ENCODE results near the gene ADK. TPM values are rescaled to one million over a fixed set of nuclear protein-coding genes. Genes with fewer than 3 reads are reported as not detected.

Gene ADK
- total and polyA plus RNA-seq, 2 donors from 2014 or later: 33.0 to 38.3 TPM

- H3K27me3 ChIP-seq (ENCODE audit: control insufficient read depth, insufficient read depth, low read length): no peaks in the 10 kb centered on the region
- H3K36me3 ChIP-seq (ENCODE audit: control insufficient read depth in 2 of 3, insufficient read depth in 3 of 3, low read length in 3 of 3): no peaks in the 10 kb centered on the region
- intact Hi-C loops (cut with DNase I): no loop called here
- TF ChIP-seq CTCF (IDR thresholded peaks at IDR 0.05; ENCODE audit: borderline replicate concordance, extremely low read depth, insufficient read depth): no peak
- DNase-seq: no peak
- H3K4me1 ChIP-seq (ENCODE audit: control insufficient read depth in 2 of 3, insufficient read depth in 2 of 3, low read depth in 1 of 3, low read length in 3 of 3): no peaks in the 10 kb centered on the region
- H3K4me3 ChIP-seq (ENCODE audit: low read length in 3 of 3): no peak overlapping the region
- H3K9me3 ChIP-seq (ENCODE audit: control insufficient read depth in 2 of 3, insufficient read depth in 1 of 3, low read length in 3 of 3): peaks cover 0 to 5% (median 4%) of the 10 kb centered on the region in 3 donors
- no peak overlapping the region for H3K27ac ChIP-seq (ENCODE audit: low read depth in 2 of 2, low read length in 2 of 2)
- no peak for FAIRE-seq
- H3K9ac ChIP-seq (ENCODE audit: low read length in 3 of 3): no peak overlapping the region
Observed at GRCh38 chr10:74320026-74320425, 169.0 kb downstream of the ADK start.

- Histone ChIP-seq H3K9me3 (ENCODE audit: control insufficient read depth in 2 of 3, insufficient read depth in 1 of 3, low read length in 3 of 3) (peaks cover 0 to 5% (median 4%) of the 10 kb centered on the region in 3 donors), H3K27me3 (ENCODE audit: control insufficient read depth, insufficient read depth, low read length) (no peaks in the 10 kb centered on the region), H3K27ac (ENCODE audit: low read depth in 2 of 2, low read length in 2 of 2) (no peak overlapping the region), H3K4me3 (ENCODE audit: low read length in 3 of 3) (no peak overlapping the region), H3K4me1 (ENCODE audit: control insufficient read depth in 2 of 3, insufficient read depth in 2 of 3, low read depth in 1 of 3, low read length in 3 of 3) (no peaks in the 10 kb centered on the region), H3K9ac (ENCODE audit: low read length in 3 of 3) (no peak overlapping the region), H3K36me3 (ENCODE audit: control insufficient read depth in 2 of 3, insufficient read depth in 3 of 3, low read length in 3 of 3) (no peaks in the 10 kb centered on the region)
- FAIRE-seq (no peak), DNase-seq (no peak)
- intact Hi-C loops (cut with DNase I): no loop called here
- TF ChIP-seq CTCF (IDR thresholded peaks at IDR 0.05; ENCODE audit: borderline replicate concordance, extremely low read depth, insufficient read depth): no peak
Observed at GRCh38 chr10:74320717-74321116, 169.7 kb downstream of the ADK start.

GRCh38 chr10:74322141-74322540 lies 171.1 kb downstream of the ADK start:
- no peak for TF ChIP-seq CTCF (IDR thresholded peaks at IDR 0.05; ENCODE audit: borderline replicate concordance, extremely low read depth, insufficient read depth)
- FAIRE-seq (no peak), DNase-seq (no peak)

GRCh38 chr10:74322565-74322964 lies 171.5 kb downstream of the ADK start:
- Histone ChIP-seq H3K27ac (ENCODE audit: low read depth in 2 of 2, low read length in 2 of 2) (no peak overlapping the region), H3K9me3 (ENCODE audit: control insufficient read depth in 2 of 3, insufficient read depth in 1 of 3, low read length in 3 of 3) (peaks cover 0 to 5% (median 4%) of the 10 kb centered on the region in 3 donors), H3K4me1 (ENCODE audit: control insufficient read depth in 2 of 3, insufficient read depth in 2 of 3, low read depth in 1 of 3, low read length in 3 of 3) (no peaks in the 10 kb centered on the region), H3K36me3 (ENCODE audit: control insufficient read depth in 2 of 3, insufficient read depth in 3 of 3, low read length in 3 of 3) (no peaks in the 10 kb centered on the region), H3K9ac (ENCODE audit: low read length in 3 of 3) (no peak overlapping the region), H3K27me3 (ENCODE audit: control insufficient read depth, insufficient read depth, low read length) (no peaks in the 10 kb centered on the region), H3K4me3 (ENCODE audit: low read length in 3 of 3) (no peak overlapping the region)
- DNase-seq (no peak), FAIRE-seq (no peak)
- no peak for TF ChIP-seq CTCF (IDR thresholded peaks at IDR 0.05; ENCODE audit: borderline replicate concordance, extremely low read depth, insufficient read depth)
- intact Hi-C loops (cut with DNase I): no loop called here

More at GRCh38 chr10:74322141-74322540, 171.1 kb downstream of the ADK start:
- H3K27ac ChIP-seq (ENCODE audit: low read depth in 2 of 2, low read length in 2 of 2): no peak overlapping the region
- H3K9ac ChIP-seq (ENCODE audit: low read length in 3 of 3): no peak overlapping the region
- H3K36me3 ChIP-seq (ENCODE audit: control insufficient read depth in 2 of 3, insufficient read depth in 3 of 3, low read length in 3 of 3): no peaks in the 10 kb centered on the region
- H3K9me3 ChIP-seq (ENCODE audit: control insufficient read depth in 2 of 3, insufficient read depth in 1 of 3, low read length in 3 of 3): peaks cover 0 to 5% (median 4%) of the 10 kb centered on the region in 3 donors
- H3K4me3 ChIP-seq (ENCODE audit: low read length in 3 of 3): no peak overlapping the region
- intact Hi-C loops (cut with DNase I): no loop called here
- no peaks in the 10 kb centered on the region for H3K4me1 ChIP-seq (ENCODE audit: control insufficient read depth in 2 of 3, insufficient read depth in 2 of 3, low read depth in 1 of 3, low read length in 3 of 3)
- no peaks in the 10 kb centered on the region for H3K27me3 ChIP-seq (ENCODE audit: control insufficient read depth, insufficient read depth, low read length)
